K562 (cell line): ENCODE measurements around the gene LRP2. TPM values are rescaled to one million over a fixed set of nuclear protein-coding genes. Genes with fewer than 3 reads are reported as not detected.

ENCODE experiments used
- ATAC-seq: fragments of 200-7000 bp; cut with Tn5 transposase; 3 replicates; pipeline ENCODE4 v1.9.1; 2020; ENCODE audit warnings: moderate library complexity
- BruUV-seq: library from RNA; stranded (reverse); fragments of 400-500 nt; replicated peaks from 2 replicates; lab custom pipeline; 2021; lab: Mats Ljungman, UMichigan
- CTCF ChIA-PET: fragments of 300-600 bp; formaldehyde crosslinking; extraction: SDS; loops from one replicate; lab custom pipeline; 2021; ENCODE audit warnings: low intra/inter-chr PET ratio; lab: Yijun Ruan, JAX
- POLR2A ChIA-PET: fragments of 300-600, 350-650 bp; sonication (Branson Sonifier 250); formaldehyde crosslinking; extraction: SDS; loops from one replicate; lab custom pipeline; 2021; ENCODE audit warnings: antibody characterized with exemption, inconsistent platforms; lab: Yijun Ruan, JAX
- DNase-seq, 4 experiments: peaks; one replicate each; pipeline versions ENCODE4 v3.0.0 to v3.0.0-alpha.2; 2011 to 2018; ENCODE audit warnings: low spot score in 3 of 4, mixed read lengths in 3 of 4; ENCODE audit errors: extremely low read depth in 1 of 4
- FAIRE-seq: peaks from 2 replicates; lab custom pipeline; 2011; peaks lifted over from hg19 to GRCh38; lab: Jason Lieb, UNC
- H2AFZ ChIP-seq: 2 replicates; pipeline ENCODE4 v1.6.0; 2011; ENCODE audit warnings: low read depth, low read length, control low read depth, inconsistent platforms
- H3K27ac ChIP-seq: fragments of 200-600 bp; 3 replicates; pipeline ENCODE4 v1.8.0; 2011; ENCODE audit warnings: low read depth, mild to moderate bottlenecking, control low read depth, inconsistent platforms, low read length, moderate library complexity, mixed read lengths; ENCODE audit errors: extremely low read depth
- H3K27me3 ChIP-seq, 2 experiments: fragments of 300-600 bp in 1 of 2; 2 replicates in 1 of 2; 3 replicates in 1 of 2; pipeline versions ENCODE4 v1.6.0 to v1.8.0; 2011; ENCODE audit warnings: inconsistent platforms in 2 of 2, low read length in 2 of 2, mild to moderate bottlenecking in 1 of 2, mixed read lengths in 1 of 2, moderate library complexity in 1 of 2; ENCODE audit not compliant: control insufficient read depth in 2 of 2, insufficient read depth in 2 of 2
- H3K36me3 ChIP-seq: fragments of 300-600 bp; 3 replicates; pipeline ENCODE4 v1.8.0; 2011; ENCODE audit warnings: mild to moderate bottlenecking, low read length, inconsistent platforms; ENCODE audit not compliant: control insufficient read depth, insufficient read depth
- H3K4me1 ChIP-seq, 2 experiments: fragments of 200-600 bp in 1 of 2; replicated peaks in 1 of 2; 2 replicates in 1 of 2; 3 replicates in 1 of 2; pipeline versions ENCODE4 v1.5.1 to v1.8.0; 2011; ENCODE audit warnings: inconsistent platforms in 2 of 2, low read length in 2 of 2, mild to moderate bottlenecking in 1 of 2, mixed read lengths in 1 of 2, moderate library complexity in 1 of 2; ENCODE audit not compliant: control insufficient read depth in 2 of 2, insufficient read depth in 2 of 2
- H3K4me2 ChIP-seq: 2 replicates; pipeline ENCODE4 v1.6.1; 2011; ENCODE audit warnings: low read length, control low read depth, inconsistent platforms, mixed read lengths; ENCODE audit not compliant: insufficient read depth
- H3K4me3 ChIP-seq: fragments of 200-600 bp; sonication (generic), shearing (Covaris generic); 2 replicates; pipeline ENCODE4 v1.5.1; 2016; ENCODE audit warnings: control low read depth, inconsistent platforms
- H3K79me2 ChIP-seq: fragments of 200-600 bp; 3 replicates; pipeline ENCODE4 v1.8.0; 2011; ENCODE audit warnings: low read length, inconsistent platforms; ENCODE audit not compliant: control insufficient read depth, insufficient read depth
- H3K9ac ChIP-seq, 2 experiments: 2 replicates each; pipeline versions ENCODE4 v1.6.0 to v1.6.1; 2011; ENCODE audit warnings: low read depth in 2 of 2, low read length in 2 of 2, control low read depth in 1 of 2, inconsistent platforms in 1 of 2, mild to moderate bottlenecking in 1 of 2, mixed read lengths in 1 of 2; ENCODE audit not compliant: insufficient read depth in 1 of 2
- H3K9me1 ChIP-seq: one replicate; pipeline ENCODE4 v1.6.0; 2011; ENCODE audit warnings: inconsistent platforms, mild to moderate bottlenecking, low read length, moderate library complexity; ENCODE audit not compliant: control insufficient read depth, insufficient read depth
- H3K9me3 ChIP-seq: replicated peaks from 2 replicates; pipeline ENCODE4 v1.5.1; 2011; ENCODE audit warnings: low read depth, low read length, inconsistent platforms; ENCODE audit not compliant: control insufficient read depth, insufficient read depth
- H4K20me1 ChIP-seq: replicated peaks from 2 replicates; pipeline ENCODE4 v1.6.1; 2011; ENCODE audit warnings: low read length, inconsistent platforms, mixed read lengths; ENCODE audit not compliant: control insufficient read depth, insufficient read depth
- BCOR ChIP-seq: fragments of 450-650 bp; IDR thresholded peaks from 2 replicates; pipeline ENCODE4 v1.6.1; 2016
- BRF1 ChIP-seq: IDR thresholded peaks from 3 replicates; pipeline ENCODE4 v1.6.1; 2011; ENCODE audit warnings: borderline replicate concordance, mild to moderate bottlenecking; ENCODE audit not compliant: insufficient read length; ENCODE audit errors: extremely low read depth
- E2F6 ChIP-seq, 2 experiments: IDR thresholded peaks; 2 replicates each; pipeline ENCODE4 v1.6.1; 2011; ENCODE audit warnings: borderline replicate concordance in 1 of 2, control low read depth in 1 of 2, low read depth in 1 of 2, low read length in 1 of 2, mild to moderate bottlenecking in 1 of 2, mixed read lengths in 1 of 2, moderate library complexity in 1 of 2; ENCODE audit not compliant: insufficient read depth in 1 of 2, insufficient read length in 1 of 2, poor library complexity in 1 of 2, severe bottlenecking in 1 of 2; ENCODE audit errors: extremely low read depth in 1 of 2
- MEF2D ChIP-seq: conservative IDR thresholded peaks from 2 replicates; pipeline ENCODE4 v1.6.1; 2016; ENCODE audit warnings: low read depth, missing genetic modification characterization, missing compliant biosample characterization
- SIN3A ChIP-seq, 2 experiments: fragments of 150-350 bp in 1 of 2; IDR thresholded peaks; 2 replicates each; pipeline ENCODE4 v1.6.1; 2011 to 2016; ENCODE audit warnings: borderline replicate concordance in 2 of 2, low read depth in 2 of 2, low read length in 2 of 2, mild to moderate bottlenecking in 2 of 2, moderate library complexity in 2 of 2; ENCODE audit not compliant: control insufficient read depth in 1 of 2
- STAT5B ChIP-seq: fragments of 250-450 bp; sonication (Bioruptor Pico); IDR thresholded peaks from 2 replicates; pipeline ENCODE4 v1.8.0; 2021; ENCODE audit warnings: mild to moderate bottlenecking, inconsistent platforms
- TCF7L2 ChIP-seq: fragments of 150-350 bp; IDR thresholded peaks from 2 replicates; pipeline ENCODE4 v1.6.1; 2016; ENCODE audit warnings: low read depth, mild to moderate bottlenecking, low read length, moderate library complexity
- TEAD4 ChIP-seq, 2 experiments: sonication (generic) in 1 of 2; formaldehyde crosslinking in 1 of 2; IDR thresholded peaks; 2 replicates each; pipeline versions ENCODE4 v1.6.1 to v1.8.0; 2012 to 2022; ENCODE audit warnings: borderline replicate concordance in 1 of 2, inconsistent platforms in 1 of 2, low read length in 1 of 2, mild to moderate bottlenecking in 1 of 2, missing genetic modification reagents in 1 of 2
- ZNF175 ChIP-seq: fragments of 200-800 bp; sonication (Bioruptor generic); IDR thresholded peaks from 2 replicates; pipeline ENCODE4 v1.6.1; 2016; ENCODE audit warnings: low read depth, mild to moderate bottlenecking, missing genetic modification characterization, missing compliant biosample characterization
- ZNF57 ChIP-seq: fragments of 450-650 bp; formaldehyde crosslinking; IDR thresholded peaks from 2 replicates; pipeline ENCODE4 v1.4.0; 2020; ENCODE audit warnings: mild to moderate bottlenecking, moderate library complexity
- ZNF766 ChIP-seq: fragments of 200-800 bp; sonication (Bioruptor generic); conservative IDR thresholded peaks from 2 replicates; pipeline ENCODE4 v1.6.1; 2016; ENCODE audit warnings: missing genetic modification characterization, missing compliant biosample characterization
- WGBS: fragments of 100-300 bp; shearing (Covaris generic); methylation state at CpG from one replicate; pipeline ENCODE4 v1.1.6; 2016; ENCODE audit warnings: low coverage, mixed read lengths; ENCODE audit not compliant: insufficient coverage; ENCODE audit errors: missing lambda C conversion rate; 5-methylcytosine and 5-hydroxymethylcytosine counted together
- in situ Hi-C: fragments of 300-500 bp; cut with MboI; formaldehyde crosslinking; loops from 4 replicates; pipeline ENCODE4 v1.15.0; 2018; ENCODE audit warnings: inconsistent platforms, mixed read lengths
- intact Hi-C: fragments of 100-400 bp; cut with micrococcal nuclease; formaldehyde crosslinking; loops from 2 replicates; pipeline ENCODE4 v1.14.2; 2022
- polyA plus RNA-seq, 8 experiments: library from polyadenylated mRNA; depleted of rRNA in 4 of 8; stranded (reverse) in 5 of 8; unstranded in 3 of 8; fragments of >200 nt; fragmentation: Nextera tagmentation in 2 of 8; fragmentation: Illumina TruSeq in 1 of 8; extraction: Ambion mirVana in 2 of 8; extraction: Trizol in 1 of 8; gene quantifications; 2 replicates each; pipeline versions ENCODE4 v1.2.1 to v1.2.3, GENCODE V29; 2011 to 2014; ENCODE audit warnings: inconsistent platforms in 1 of 8, missing spikeins in 1 of 8
- total RNA-seq, 7 experiments: library from RNA; depleted of rRNA in 6 of 7; stranded (reverse); fragments of >200 nt in 6 of 7; fragmentation: Illumina TruSeq in 2 of 7; extraction: Trizol in 2 of 7; gene quantifications; 2 replicates each; pipeline versions ENCODE4 v1.2.1 to v1.2.3, GENCODE V29; 2011 to 2021; ENCODE audit warnings: low replicate concordance in 1 of 7
- TF ChIP-seq, protein P1 (sequence below): sonication (generic); formaldehyde crosslinking; IDR thresholded peaks from 2 replicates; pipeline ENCODE4 v1.8.1; 2023; ENCODE audit warnings: mild to moderate bottlenecking, missing genetic modification reagents
- TF ChIP-seq, protein P2 (sequence below): fragments of 250-450 bp; sonication (Bioruptor Pico); IDR thresholded peaks from 2 replicates; pipeline ENCODE4 v1.4.0; 2020; ENCODE audit warnings: mild to moderate bottlenecking, moderate library complexity

LRP2 gene
- total and polyA plus RNA-seq, 9 of the 15 experiments (the other 6 are each of a cell fraction or from before 2014, with no cell fraction given), result 0.04 to 0.18 (median 0.11) TPM; not detected in 1

- in situ Hi-C loops (no loop called here), intact Hi-C loops (no loop called here)
- ChIA-PET POLR2A (no interaction called here), CTCF (no interaction called here)
- Histone ChIP-seq H3K9me3 (no peaks in the 10 kb centered on the region), H3K9me1 (no peaks in the 10 kb centered on the region), H3K36me3 (no peaks in the 10 kb centered on the region), H3K4me3 (no peak overlapping the region), H2AFZ (no peak overlapping the region), H3K27me3 (peaks cover 3 to 8% of the 10 kb centered on the region in 2 experiments; a peak in 4 of 5 replicates), H3K79me2 (no peaks in the 10 kb centered on the region), H3K27ac (no peak overlapping the region), H3K4me1 (no peaks in the 10 kb centered on the region), H3K4me2 (no peak overlapping the region), H3K9ac (no peak overlapping the region), H4K20me1 (no peaks in the 10 kb centered on the region)
- under 1% methylated on average over 5 of the region's 5 CpGs for WGBS
- no TSS peak for BruUV-seq
- FAIRE-seq, result no peak
- ATAC-seq, result no peak
- DNase-seq, result no peak
- TF ChIP-seq STAT5B (CRISPR knock-in tag) (no peak), BRF1 (no peak), SIN3A (IDR thresholded peaks at IDR 0.05; ENCODE audit: borderline replicate concordance in 2 of 2, control insufficient read depth in 1 of 2, low read depth in 2 of 2, low read length in 2 of 2) (no peak), ZNF175 (no peak), ZNF57 (CRISPR knock-in tag) (no peak), BCOR (no peak), E2F6 (IDR thresholded peaks at IDR 0.05; ENCODE audit: borderline replicate concordance in 1 of 2, extremely low read depth in 1 of 2, insufficient read depth in 1 of 2, insufficient read length in 1 of 2, low read depth in 1 of 2, low read length in 1 of 2, poor library complexity in 1 of 2, severe bottlenecking in 1 of 2) (no peak), TCF7L2 (no peak), TEAD4 (IDR thresholded peaks at IDR 0.05; ENCODE audit: low read length) (no peak), TEAD4 (CRISPR knock-in tag; IDR thresholded peaks at IDR 0.05; ENCODE audit: borderline replicate concordance) (no peak), ZNF766 (CRISPR knock-in tag) (no peak), MEF2D (tag) (no peak)
- TF ChIP-seq, protein P1, sequence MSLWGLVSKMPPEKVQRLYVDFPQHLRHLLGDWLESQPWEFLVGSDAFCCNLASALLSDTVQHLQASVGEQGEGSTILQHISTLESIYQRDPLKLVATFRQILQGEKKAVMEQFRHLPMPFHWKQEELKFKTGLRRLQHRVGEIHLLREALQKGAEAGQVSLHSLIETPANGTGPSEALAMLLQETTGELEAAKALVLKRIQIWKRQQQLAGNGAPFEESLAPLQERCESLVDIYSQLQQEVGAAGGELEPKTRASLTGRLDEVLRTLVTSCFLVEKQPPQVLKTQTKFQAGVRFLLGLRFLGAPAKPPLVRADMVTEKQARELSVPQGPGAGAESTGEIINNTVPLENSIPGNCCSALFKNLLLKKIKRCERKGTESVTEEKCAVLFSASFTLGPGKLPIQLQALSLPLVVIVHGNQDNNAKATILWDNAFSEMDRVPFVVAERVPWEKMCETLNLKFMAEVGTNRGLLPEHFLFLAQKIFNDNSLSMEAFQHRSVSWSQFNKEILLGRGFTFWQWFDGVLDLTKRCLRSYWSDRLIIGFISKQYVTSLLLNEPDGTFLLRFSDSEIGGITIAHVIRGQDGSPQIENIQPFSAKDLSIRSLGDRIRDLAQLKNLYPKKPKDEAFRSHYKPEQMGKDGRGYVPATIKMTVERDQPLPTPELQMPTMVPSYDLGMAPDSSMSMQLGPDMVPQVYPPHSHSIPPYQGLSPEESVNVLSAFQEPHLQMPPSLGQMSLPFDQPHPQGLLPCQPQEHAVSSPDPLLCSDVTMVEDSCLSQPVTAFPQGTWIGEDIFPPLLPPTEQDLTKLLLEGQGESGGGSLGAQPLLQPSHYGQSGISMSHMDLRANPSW (CRISPR knock-in tag), result no peak
- TF ChIP-seq, protein P2, sequence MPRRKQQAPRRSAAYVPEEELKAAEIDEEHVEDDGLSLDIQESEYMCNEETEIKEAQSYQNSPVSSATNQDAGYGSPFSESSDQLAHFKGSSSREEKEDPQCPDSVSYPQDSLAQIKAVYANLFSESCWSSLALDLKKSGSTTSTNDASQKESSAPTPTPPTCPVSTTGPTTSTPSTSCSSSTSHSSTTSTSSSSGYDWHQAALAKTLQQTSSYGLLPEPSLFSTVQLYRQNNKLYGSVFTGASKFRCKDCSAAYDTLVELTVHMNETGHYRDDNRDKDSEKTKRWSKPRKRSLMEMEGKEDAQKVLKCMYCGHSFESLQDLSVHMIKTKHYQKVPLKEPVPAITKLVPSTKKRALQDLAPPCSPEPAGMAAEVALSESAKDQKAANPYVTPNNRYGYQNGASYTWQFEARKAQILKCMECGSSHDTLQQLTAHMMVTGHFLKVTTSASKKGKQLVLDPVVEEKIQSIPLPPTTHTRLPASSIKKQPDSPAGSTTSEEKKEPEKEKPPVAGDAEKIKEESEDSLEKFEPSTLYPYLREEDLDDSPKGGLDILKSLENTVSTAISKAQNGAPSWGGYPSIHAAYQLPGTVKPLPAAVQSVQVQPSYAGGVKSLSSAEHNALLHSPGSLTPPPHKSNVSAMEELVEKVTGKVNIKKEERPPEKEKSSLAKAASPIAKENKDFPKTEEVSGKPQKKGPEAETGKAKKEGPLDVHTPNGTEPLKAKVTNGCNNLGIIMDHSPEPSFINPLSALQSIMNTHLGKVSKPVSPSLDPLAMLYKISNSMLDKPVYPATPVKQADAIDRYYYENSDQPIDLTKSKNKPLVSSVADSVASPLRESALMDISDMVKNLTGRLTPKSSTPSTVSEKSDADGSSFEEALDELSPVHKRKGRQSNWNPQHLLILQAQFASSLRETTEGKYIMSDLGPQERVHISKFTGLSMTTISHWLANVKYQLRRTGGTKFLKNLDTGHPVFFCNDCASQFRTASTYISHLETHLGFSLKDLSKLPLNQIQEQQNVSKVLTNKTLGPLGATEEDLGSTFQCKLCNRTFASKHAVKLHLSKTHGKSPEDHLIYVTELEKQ (CRISPR knock-in tag), result no peak
Observed at GRCh38 chr2:169344736-169345485, 17.4 kb downstream of the LRP2 start.
